ENCODE data around the gene MFRP. TPM values are rescaled to one million over a fixed set of nuclear protein-coding genes. Genes with fewer than 3 reads are reported as not detected.

The MFRP gene
- total RNA-seq, 4 donors from 2014 or later: not detected

GRCh38 chr11:119316016-119316728 lies 30.3 kb downstream of the MFRP start:
- intact Hi-C loops (cut with DNase I): no loop called here
- H3K36me3 ChIP-seq: peaks cover 0 to 17% (median 4%) of the 10 kb centered on the region in 3 donors
- peak overlapping the region; percentile 48 to 82 (median 56) for H3K4me3 ChIP-seq
- peaks cover 52 to 87% (median 59%) of the 10 kb centered on the region in 3 donors for H3K4me1 ChIP-seq
- TF ChIP-seq POLR2A (IDR thresholded peaks at IDR 0.05) (no peak), CTCF (IDR thresholded peaks at IDR 0.05) (no peak)
- WGBS, 2 donors: no CpG with 5 or more reads among the region's 46 CpGs
- DNase-seq: no peak
- peaks cover 0 to 47% (median 3%) of the 10 kb centered on the region in 4 donors for H3K27me3 ChIP-seq
- H3K9me3 ChIP-seq: no peaks in the 10 kb centered on the region
- H3K27ac ChIP-seq: peak overlapping the region; percentile 81 to 94 (median 90)

DNA sequence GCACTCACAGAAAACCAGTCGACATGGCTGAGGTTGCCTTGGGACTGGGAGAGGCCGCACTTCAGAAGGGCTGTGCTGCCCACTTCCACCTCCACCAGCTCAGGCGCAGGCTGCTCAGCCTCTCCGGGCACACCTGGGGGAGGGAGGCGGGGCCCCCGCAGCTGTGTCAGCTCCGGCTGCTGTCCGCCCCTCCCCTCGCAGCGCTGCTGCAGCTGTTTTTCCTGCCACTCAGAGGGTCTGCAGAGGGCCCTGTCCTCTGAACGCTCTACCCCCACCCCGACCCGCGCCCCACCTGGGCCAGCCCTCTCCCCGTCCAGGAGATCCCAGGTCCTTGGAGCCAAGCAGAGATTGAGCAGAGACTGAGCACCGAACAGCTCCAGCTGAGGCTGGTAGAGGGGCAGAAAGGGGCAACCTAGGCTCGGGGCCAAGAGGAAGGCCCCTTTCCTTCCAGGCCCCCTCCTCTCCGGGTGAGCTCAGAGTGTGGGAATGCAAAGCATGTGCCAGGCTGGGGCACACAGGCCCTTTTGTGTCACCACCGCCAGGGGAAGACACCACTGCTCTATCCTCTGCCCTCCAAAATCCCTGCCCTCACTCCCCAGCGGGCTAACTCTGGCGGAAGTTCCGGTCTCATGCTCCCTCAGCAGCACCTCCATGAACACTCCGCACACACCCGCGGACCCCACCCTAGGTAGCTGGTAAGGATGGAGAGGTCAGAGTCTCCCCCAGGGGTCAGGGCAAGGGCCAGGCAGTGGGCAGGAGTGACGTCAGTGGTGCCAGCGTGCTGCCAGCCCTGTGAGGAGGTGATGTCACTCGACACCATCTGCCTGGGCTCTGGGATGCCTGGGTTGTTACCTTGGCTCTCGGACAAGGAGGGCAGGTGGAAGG lies 31.1 kb downstream of the MFRP start:
- H3K36me3 ChIP-seq: peaks cover 0 to 18% (median 4%) of the 10 kb centered on the region in 3 donors
- DNase-seq: no peak
- peaks cover 52 to 87% (median 60%) of the 10 kb centered on the region in 3 donors for H3K4me1 ChIP-seq
- peak in 1 of 6 experiments; percentile 34 for TF ChIP-seq CTCF (IDR thresholded peaks at IDR 0.05)
- no peak for TF ChIP-seq POLR2A (IDR thresholded peaks at IDR 0.05)
- H3K9me3 ChIP-seq: no peaks in the 10 kb centered on the region
- H3K4me3 ChIP-seq: peak overlapping the region; percentile 48 to 82 (median 56)
- WGBS, 2 donors: 0 to 17% methylated on average over 1 to 2 of the region's 29 CpGs
- H3K27me3 ChIP-seq: peaks cover 0 to 47% (median 3%) of the 10 kb centered on the region in 4 donors
- H3K27ac ChIP-seq: peak overlapping the region; percentile 81 to 94 (median 90)
- intact Hi-C loops (cut with DNase I): no loop called here

DNA sequence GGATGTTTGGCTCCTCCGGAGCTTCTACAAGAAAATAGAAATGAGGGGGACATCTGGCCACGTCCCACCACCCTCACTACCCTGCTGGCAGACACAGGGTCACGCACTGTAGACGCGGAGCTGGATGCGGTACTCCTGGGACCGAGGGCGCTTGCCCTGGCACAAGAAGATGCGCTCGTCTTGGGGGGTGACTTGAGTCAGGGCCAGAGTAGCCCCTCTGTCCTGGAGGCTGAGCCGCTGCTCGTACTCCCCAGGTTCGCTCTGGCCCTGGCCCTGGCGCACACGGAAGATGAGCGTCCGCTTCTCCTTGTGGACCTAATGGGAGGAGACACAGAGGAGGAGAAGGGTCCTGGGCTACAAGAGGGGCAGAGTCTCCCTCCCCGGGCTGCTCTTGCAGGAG lies 31.8 kb downstream of the MFRP start:
- peaks cover 49 to 83% (median 55%) of the 10 kb centered on the region in 3 donors for H3K4me1 ChIP-seq
- DNase-seq: no peak
- peaks cover 0 to 47% (median 3%) of the 10 kb centered on the region in 4 donors for H3K27me3 ChIP-seq
- intact Hi-C loops (cut with DNase I): no loop called here
- peak overlapping the region; percentile 81 to 94 (median 90) for H3K27ac ChIP-seq
- peak overlapping the region; percentile 48 to 82 (median 56) for H3K4me3 ChIP-seq
- WGBS, 2 donors: 79% methylated on average over 13 of the region's 18 CpGs; no CpG with 5 or more reads in 1 of the 2 donors
- peaks cover 0 to 20% (median 4%) of the 10 kb centered on the region in 3 donors for H3K36me3 ChIP-seq
- no peaks in the 10 kb centered on the region for H3K9me3 ChIP-seq
- TF ChIP-seq POLR2A (IDR thresholded peaks at IDR 0.05) (no peak), CTCF (IDR thresholded peaks at IDR 0.05) (no peak)

DNA sequence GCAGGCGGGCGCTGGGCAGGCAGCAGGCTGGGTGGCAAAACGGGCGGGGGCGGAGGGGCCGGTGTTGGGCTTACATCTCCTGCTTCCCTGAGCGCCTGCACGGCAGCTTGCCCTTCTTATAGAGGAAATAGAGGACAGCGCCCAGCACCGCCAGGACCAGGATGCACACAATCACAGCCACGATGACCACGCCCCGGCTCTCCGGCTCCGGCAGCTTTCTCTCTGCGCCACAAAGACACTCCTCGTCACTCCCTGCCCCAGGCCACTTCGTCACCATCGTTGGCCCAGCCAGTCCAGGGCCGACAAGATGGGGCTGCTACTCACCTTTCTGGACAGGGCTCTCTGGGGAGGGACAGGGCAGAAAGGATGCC lies 35.8 kb downstream of the MFRP start:
- DNase-seq: no peak
- Histone ChIP-seq H3K36me3 (peaks cover 0 to 56% (median 4%) of the 10 kb centered on the region in 3 donors), H3K27ac (peak overlapping the region in 3 of 4 donors; percentile 62 to 91 (median 88)), H3K4me3 (no peak overlapping the region), H3K27me3 (peaks cover 0 to 14% (median 0%) of the 10 kb centered on the region in 4 donors), H3K9me3 (no peaks in the 10 kb centered on the region), H3K4me1 (peaks cover 13 to 66% (median 31%) of the 10 kb centered on the region in 3 donors)
- TF ChIP-seq CTCF (IDR thresholded peaks at IDR 0.05) (no peak), POLR2A (IDR thresholded peaks at IDR 0.05) (no peak)
- 20% methylated on average over 3 of the region's 20 CpGs; no CpG with 5 or more reads in 1 of the 2 donors for WGBS, 2 donors
- intact Hi-C loops (cut with DNase I): no loop called here

All from esophagus squamous epithelium (tissue), 5 donors.